ENCODE measurements around the gene HMGN1.

HMGN1 gene

GRCh38 chr21:39319814-39320332, 29.0 kb downstream of the HMGN1 start:
- no peak for TF ChIP-seq CTCF (IDR thresholded peaks at IDR 0.05; ENCODE audit: control insufficient read depth, extremely low read depth, insufficient read depth)
- H3K4me3 ChIP-seq (ENCODE audit: low read depth, low read length): no peak overlapping the region
- DNase-seq (ENCODE audit: low read depth): no peak

GRCh38 chr21:39319251-39319756, 29.6 kb downstream of the HMGN1 start:
- no peak for DNase-seq (ENCODE audit: low read depth)
- no peak for TF ChIP-seq CTCF (IDR thresholded peaks at IDR 0.05; ENCODE audit: control insufficient read depth, extremely low read depth, insufficient read depth)
- H3K4me3 ChIP-seq (ENCODE audit: low read depth, low read length): no peak overlapping the region

- DNase-seq (ENCODE audit: low read depth): no peak
- no peak for TF ChIP-seq CTCF (IDR thresholded peaks at IDR 0.05; ENCODE audit: control insufficient read depth, extremely low read depth, insufficient read depth)
- no peak overlapping the region for H3K4me3 ChIP-seq (ENCODE audit: low read depth, low read length)
Measured at GRCh38 chr21:39318091-39318959, 30.6 kb downstream of the HMGN1 start.

- H3K4me3 ChIP-seq (ENCODE audit: low read depth, low read length): no peak overlapping the region
- no peak for TF ChIP-seq CTCF (IDR thresholded peaks at IDR 0.05; ENCODE audit: control insufficient read depth, extremely low read depth, insufficient read depth)
- no peak for DNase-seq (ENCODE audit: low read depth)
Measured at GRCh38 chr21:39317134-39318090, 31.5 kb downstream of the HMGN1 start.

- no peak for TF ChIP-seq CTCF (IDR thresholded peaks at IDR 0.05; ENCODE audit: control insufficient read depth, extremely low read depth, insufficient read depth)
- no peak overlapping the region for H3K4me3 ChIP-seq (ENCODE audit: low read depth, low read length)
- no peak for DNase-seq (ENCODE audit: low read depth)
Measured at GRCh38 chr21:39316729-39317128, 32.2 kb downstream of the HMGN1 start.

- no peak for DNase-seq (ENCODE audit: low read depth)
- no peak for TF ChIP-seq CTCF (IDR thresholded peaks at IDR 0.05; ENCODE audit: control insufficient read depth, extremely low read depth, insufficient read depth)
- H3K4me3 ChIP-seq (ENCODE audit: low read depth, low read length): no peak overlapping the region
Measured at GRCh38 chr21:39315603-39316445, 33.1 kb downstream of the HMGN1 start.

Data from LNCaP clone FGC (cell line).